ENCODE data around the gene SH3PXD2A. TPM values are rescaled to one million over a fixed set of nuclear protein-coding genes. Genes with fewer than 3 reads are reported as not detected.

SH3PXD2A gene
- total and polyA plus RNA-seq, 2 of the 4 experiments (the other 2 are of a cell fraction) = 6.3 to 23.0 TPM

DNA sequence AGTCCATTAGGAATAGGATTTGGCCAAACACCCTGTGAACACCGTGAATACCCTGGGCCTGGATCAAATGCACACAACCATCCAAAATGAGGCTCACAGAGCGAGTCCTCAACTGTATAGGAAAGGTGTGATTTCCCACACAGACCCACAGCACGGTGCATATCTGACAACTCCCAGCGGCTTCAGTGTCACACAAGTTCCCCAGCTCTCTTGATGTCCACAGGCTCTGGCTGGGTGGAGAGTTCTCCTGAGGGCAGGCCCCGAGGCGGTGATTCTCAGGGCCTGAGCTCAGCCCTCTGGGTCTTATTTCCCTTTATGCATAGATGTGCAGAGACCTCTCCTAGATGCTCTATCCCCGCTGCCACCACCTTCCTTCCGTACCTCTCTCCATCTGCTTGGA is 64.1 kb downstream of the SH3PXD2A start:
- DNase-seq = no peak
- no peaks in the 10 kb centered on the region for H3K36me3 ChIP-seq (ENCODE audit: control insufficient read depth, insufficient read depth, low read length)
- ChIA-PET CTCF (no interaction called here), POLR2A (ENCODE audit: unreplicated experiment) (no interaction called here)
- no peak overlapping the region for H3K18ac ChIP-seq (ENCODE audit: low read depth, low read length)
- H3K4me1 ChIP-seq (ENCODE audit: control insufficient read depth, insufficient read depth, low read length) = peaks cover 2% of the 10 kb centered on the region
- H2AFZ ChIP-seq (replicated peaks; ENCODE audit: low read length, poor library complexity) = no peak overlapping the region
- BruUV-seq (replicated peaks) = no TSS peak
- H3K9me3 ChIP-seq (ENCODE audit: control insufficient read depth, insufficient read depth, low read length) = no peaks in the 10 kb centered on the region
- TF ChIP-seq RCOR1 (IDR thresholded peaks at IDR 0.05; ENCODE audit: insufficient replicate concordance, low read length) (no peak), MXI1 (IDR thresholded peaks at IDR 0.05; ENCODE audit: borderline replicate concordance, low read depth, low read length) (no peak), CTCF (conservative IDR thresholded peaks at IDR 0.05; ENCODE audit: low read depth, low read length) (no peak), SMC3 (IDR thresholded peaks at IDR 0.05; ENCODE audit: low read depth, low read length) (no peak), ELK1 (IDR thresholded peaks at IDR 0.05; ENCODE audit: borderline replicate concordance, low read depth, low read length) (no peak), MAFK (IDR thresholded peaks at IDR 0.05; ENCODE audit: low read depth, low read length) (no peak), MAZ (IDR thresholded peaks at IDR 0.05; ENCODE audit: borderline replicate concordance, low read depth, low read length) (no peak), RFX5 (IDR thresholded peaks at IDR 0.05; ENCODE audit: low read depth, low read length) (no peak), POLR2A (IDR thresholded peaks at IDR 0.05; ENCODE audit: low read depth, low read length) (no peak), BHLHE40 (IDR thresholded peaks at IDR 0.05; ENCODE audit: low read depth, low read length) (no peak), CEBPB (IDR thresholded peaks at IDR 0.05; ENCODE audit: low read depth, low read length) (no peak), CHD1 (IDR thresholded peaks at IDR 0.05; ENCODE audit: low read depth, low read length) (no peak), FOS (IDR thresholded peaks at IDR 0.05; ENCODE audit: low read depth, low read length) (no peak), NFE2L2 (IDR thresholded peaks at IDR 0.05; ENCODE audit: low read depth, low read length) (no peak), RAD21 (IDR thresholded peaks at IDR 0.05; ENCODE audit: low read length) (no peak)
- TF ChIP-seq, protein P1, sequence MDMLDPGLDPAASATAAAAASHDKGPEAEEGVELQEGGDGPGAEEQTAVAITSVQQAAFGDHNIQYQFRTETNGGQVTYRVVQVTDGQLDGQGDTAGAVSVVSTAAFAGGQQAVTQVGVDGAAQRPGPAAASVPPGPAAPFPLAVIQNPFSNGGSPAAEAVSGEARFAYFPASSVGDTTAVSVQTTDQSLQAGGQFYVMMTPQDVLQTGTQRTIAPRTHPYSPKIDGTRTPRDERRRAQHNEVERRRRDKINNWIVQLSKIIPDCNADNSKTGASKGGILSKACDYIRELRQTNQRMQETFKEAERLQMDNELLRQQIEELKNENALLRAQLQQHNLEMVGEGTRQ (IDR thresholded peaks at IDR 0.05; ENCODE audit: low read depth, low read length) = no peak
- H4K20me1 ChIP-seq (ENCODE audit: insufficient read depth, low read length) = no peaks in the 10 kb centered on the region
- H2BK120ac ChIP-seq (ENCODE audit: low read depth, low read length) = no peak overlapping the region
- no peak overlapping the region for H3K4me3 ChIP-seq (ENCODE audit: insufficient read depth, low read depth, low read length)
- H3K14ac ChIP-seq (replicated peaks; ENCODE audit: low read depth, low read length) = no peak overlapping the region
- no peak overlapping the region for H4K5ac ChIP-seq (ENCODE audit: low read depth, low read length)
- dilution Hi-C loops (cut with HindIII; ENCODE audit: low sequenced_read_pairs, unreplicated experiment) (no loop called here), in situ Hi-C loops (cut with MboI; ENCODE audit: low sequenced_read_pairs) (no loop called here), intact Hi-C loops (cut with micrococcal nuclease) (no loop called here)
- no peak overlapping the region for H2BK15ac ChIP-seq (ENCODE audit: low read depth, low read length)
- no peak overlapping the region for H3K56ac ChIP-seq (ENCODE audit: extremely low read depth, insufficient read depth, low read length)
- no peak overlapping the region for H4K91ac ChIP-seq (ENCODE audit: insufficient read depth, low read depth, low read length)
- H2AK9ac ChIP-seq (replicated peaks; ENCODE audit: low read depth, low read length, poor library complexity) = no peak overlapping the region
- H4K8ac ChIP-seq (ENCODE audit: low read depth in 2 of 2, low read length in 2 of 2) = no peak overlapping the region
- no peak overlapping the region for H3K23ac ChIP-seq (ENCODE audit: low read depth, low read length)
- no peak overlapping the region for H2BK5ac ChIP-seq (ENCODE audit: low read depth, low read length, poor library complexity, severe bottlenecking)
- no peak overlapping the region for H2BK20ac ChIP-seq (ENCODE audit: low read depth, low read length)
- ATAC-seq (ENCODE audit: low read depth) = no peak
- no peak overlapping the region for H3K4me2 ChIP-seq (ENCODE audit: low read depth, low read length)
- no peaks in the 10 kb centered on the region for H3K27me3 ChIP-seq (ENCODE audit: control insufficient read depth, insufficient read depth, low read length)
- 93% methylated on average over 2 of the region's 8 CpGs; no CpG with 5 or more reads in 1 of the 2 experiments for WGBS, 2 experiments (ENCODE audit: extremely low coverage in 2 of 2, insufficient read length in 1 of 2)
- H3K9ac ChIP-seq (ENCODE audit: low read depth, low read length) = no peak overlapping the region
- H3K9me1 ChIP-seq (ENCODE audit: insufficient read depth, low read length) = peaks cover 2% of the 10 kb centered on the region
- no peak overlapping the region for H3K27ac ChIP-seq (ENCODE audit: insufficient read depth, low read length)
- no peaks in the 10 kb centered on the region for H3K79me1 ChIP-seq (ENCODE audit: low read depth in 1 of 2, low read length in 2 of 2)
- H3K4ac ChIP-seq (ENCODE audit: low read depth, low read length) = no peak overlapping the region
- H2AK5ac ChIP-seq (ENCODE audit: low read depth, low read length) = no peak overlapping the region
